Stomach (tissue), 4 donors: ENCODE measurements around the gene REEP2.

ENCODE experiments used
- POLR2A ChIP-seq, 4 donors: fragments of 450-650 bp; IDR thresholded peaks; one replicate each; pipeline ENCODE4 v1.6.1; 2016; ENCODE audit warnings: antibody characterized with exemption in 4 of 4, control low read depth in 2 of 4, mild to moderate bottlenecking in 1 of 4, moderate library complexity in 1 of 4
- POLR2AphosphoS5 ChIP-seq, 3 donors: sonication (generic); formaldehyde crosslinking; IDR thresholded peaks; one replicate each; pipeline ENCODE4 v1.6.1; 2016; ENCODE audit warnings: antibody characterized with exemption in 3 of 3
- TF ChIP-seq, protein P1 (sequence below), 7 experiments: fragments of 450-650 bp in 4 of 7; fragments of 200-600 bp in 3 of 7; sonication (generic) in 3 of 7; IDR thresholded peaks; one replicate each; pipeline ENCODE4 v1.5.1; 2016 to 2019; ENCODE audit warnings: antibody characterized with exemption in 7 of 7, control low read depth in 2 of 7, mild to moderate bottlenecking in 1 of 7

DNA sequence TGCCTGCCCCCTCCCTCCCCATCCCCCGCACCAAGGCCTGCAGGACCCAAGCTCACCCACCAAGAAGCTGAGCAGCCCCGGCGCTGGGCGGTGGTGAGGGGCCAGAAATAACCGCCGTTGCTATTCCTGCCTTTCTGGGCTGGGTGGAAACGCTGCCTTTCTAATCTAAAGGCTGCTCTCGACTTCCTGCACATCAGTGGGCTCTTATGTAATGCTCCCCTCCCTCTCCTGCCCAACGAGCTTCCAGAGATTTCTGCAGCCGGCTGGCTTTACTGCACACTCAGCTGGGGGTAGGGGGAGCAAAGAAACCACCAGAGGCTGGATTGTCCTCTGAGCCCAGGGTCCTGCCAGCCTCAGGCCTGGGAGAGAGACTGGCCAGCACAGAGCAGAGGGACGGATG, 19.5 kb downstream of the REEP2 start:
- TF ChIP-seq, protein P1, sequence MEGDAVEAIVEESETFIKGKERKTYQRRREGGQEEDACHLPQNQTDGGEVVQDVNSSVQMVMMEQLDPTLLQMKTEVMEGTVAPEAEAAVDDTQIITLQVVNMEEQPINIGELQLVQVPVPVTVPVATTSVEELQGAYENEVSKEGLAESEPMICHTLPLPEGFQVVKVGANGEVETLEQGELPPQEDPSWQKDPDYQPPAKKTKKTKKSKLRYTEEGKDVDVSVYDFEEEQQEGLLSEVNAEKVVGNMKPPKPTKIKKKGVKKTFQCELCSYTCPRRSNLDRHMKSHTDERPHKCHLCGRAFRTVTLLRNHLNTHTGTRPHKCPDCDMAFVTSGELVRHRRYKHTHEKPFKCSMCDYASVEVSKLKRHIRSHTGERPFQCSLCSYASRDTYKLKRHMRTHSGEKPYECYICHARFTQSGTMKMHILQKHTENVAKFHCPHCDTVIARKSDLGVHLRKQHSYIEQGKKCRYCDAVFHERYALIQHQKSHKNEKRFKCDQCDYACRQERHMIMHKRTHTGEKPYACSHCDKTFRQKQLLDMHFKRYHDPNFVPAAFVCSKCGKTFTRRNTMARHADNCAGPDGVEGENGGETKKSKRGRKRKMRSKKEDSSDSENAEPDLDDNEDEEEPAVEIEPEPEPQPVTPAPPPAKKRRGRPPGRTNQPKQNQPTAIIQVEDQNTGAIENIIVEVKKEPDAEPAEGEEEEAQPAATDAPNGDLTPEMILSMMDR (IDR thresholded peaks at IDR 0.05) = no peak
- TF ChIP-seq POLR2A (IDR thresholded peaks at IDR 0.05) (no peak), POLR2AphosphoS5 (IDR thresholded peaks at IDR 0.05) (no peak)
